HG03196 (cell line): Measurements from ENCODE around the gene SNRNP70.
"Not testable (repeated sequence)": the region's sequence is repeated elsewhere in the genome, so short reads cannot be mapped to it uniquely, and the experiment has no call there.

Experiments used
- ATAC-seq: cut with Tn5 transposase; IDR thresholded peaks from one replicate; pipeline ENCODE4 v1.9.1; 2021; ENCODE audit not compliant: unreplicated experiment

Gene SNRNP70

GRCh38 chr19:49118565-49119410, 33.5 kb downstream of the SNRNP70 start, which contains the start of gene C19orf73:
Gene C19orf73, minus strand, starts transcription at chr19:49119143. Its CDS starts 121 bp downstream, at chr19:49119022.
- peak; percentile 70 for ATAC-seq

- no peak for ATAC-seq
Measured at GRCh38 chr19:49119411-49120324, 34.4 kb downstream of the SNRNP70 start, which contains the start of gene PPFIA3. Gene PPFIA3, plus strand, starts transcription at chr19:49119544. Its CDS starts 8,330 bp downstream, at chr19:49127874.

GRCh38 chr19:49120325-49120683, 35.1 kb downstream of the SNRNP70 start:
- ATAC-seq: no peak

GRCh38 chr19:49120868-49121267, 35.6 kb downstream of the SNRNP70 start:
- no peak for ATAC-seq

- ATAC-seq: not testable (repeated sequence)
Measured at GRCh38 chr19:49121841-49122240, 36.6 kb downstream of the SNRNP70 start.

- ATAC-seq: not testable (repeated sequence)
Measured at GRCh38 chr19:49123285-49123684, 38.0 kb downstream of the SNRNP70 start.

- no peak for ATAC-seq
Measured at GRCh38 chr19:49125025-49125731, 39.9 kb downstream of the SNRNP70 start.

GRCh38 chr19:49126575-49126974, 41.3 kb downstream of the SNRNP70 start:
- ATAC-seq: no peak

- not testable (repeated sequence) for ATAC-seq
Measured at GRCh38 chr19:49127225-49127624, 42.0 kb downstream of the SNRNP70 start.

GRCh38 chr19:49127674-49128544, 42.7 kb downstream of the SNRNP70 start:
- peak; percentile 88 for ATAC-seq

- ATAC-seq: no peak
Measured at GRCh38 chr19:49128545-49129237, 43.4 kb downstream of the SNRNP70 start.

GRCh38 chr19:49129238-49129583, 44.0 kb downstream of the SNRNP70 start:
- no peak for ATAC-seq

GRCh38 chr19:49130325-49130724, 45.1 kb downstream of the SNRNP70 start:
- no peak for ATAC-seq

GRCh38 chr19:49132974-49133609, 47.8 kb downstream of the SNRNP70 start:
- ATAC-seq: no peak

- ATAC-seq: no peak
Measured at GRCh38 chr19:49133621-49134454, 48.6 kb downstream of the SNRNP70 start.

GRCh38 chr19:49135686-49136085, 50.4 kb downstream of the SNRNP70 start:
- no peak for ATAC-seq

- ATAC-seq: no peak
Measured at GRCh38 chr19:49136771-49137171, 51.5 kb downstream of the SNRNP70 start.

- no peak for ATAC-seq
Measured at GRCh38 chr19:49140951-49141350, 55.7 kb downstream of the SNRNP70 start.
